Testis (tissue), 2 donors: ENCODE measurements around the gene BTG1.

Experiments used
- CTCF ChIP-seq, 3 experiments: fragments of 450-650 bp in 2 of 3; fragments of 200-600 bp in 1 of 3; sonication (generic) in 1 of 3; IDR thresholded peaks; one replicate each; pipeline ENCODE4 v1.5.1; 2016 to 2019; ENCODE audit warnings: antibody characterized with exemption in 3 of 3, mild to moderate bottlenecking in 2 of 3, moderate library complexity in 1 of 3
- POLR2A ChIP-seq: fragments of 450-650 bp; IDR thresholded peaks from one replicate; pipeline ENCODE4 v1.6.1; 2017; ENCODE audit warnings: antibody characterized with exemption, mild to moderate bottlenecking, moderate library complexity

- TF ChIP-seq POLR2A: no peak
- TF ChIP-seq CTCF (IDR thresholded peaks at IDR 0.05): no peak
Measured at GRCh38 chr12:92138626-92139025, 7.0 kb downstream of the BTG1 start.
